HG03060 (cell line): ENCODE measurements around the gene SPATA16.
"Not testable (repeated sequence)": the region's sequence is repeated elsewhere in the genome, so short reads cannot be mapped to it uniquely, and the experiment has no call there.

Source experiments
- ATAC-seq: cut with Tn5 transposase; IDR thresholded peaks from one replicate; pipeline ENCODE4 v1.9.1; 2021; ENCODE audit warnings: low read depth, moderate number of reproducible peaks; ENCODE audit not compliant: unreplicated experiment

The SPATA16 gene, protein sequence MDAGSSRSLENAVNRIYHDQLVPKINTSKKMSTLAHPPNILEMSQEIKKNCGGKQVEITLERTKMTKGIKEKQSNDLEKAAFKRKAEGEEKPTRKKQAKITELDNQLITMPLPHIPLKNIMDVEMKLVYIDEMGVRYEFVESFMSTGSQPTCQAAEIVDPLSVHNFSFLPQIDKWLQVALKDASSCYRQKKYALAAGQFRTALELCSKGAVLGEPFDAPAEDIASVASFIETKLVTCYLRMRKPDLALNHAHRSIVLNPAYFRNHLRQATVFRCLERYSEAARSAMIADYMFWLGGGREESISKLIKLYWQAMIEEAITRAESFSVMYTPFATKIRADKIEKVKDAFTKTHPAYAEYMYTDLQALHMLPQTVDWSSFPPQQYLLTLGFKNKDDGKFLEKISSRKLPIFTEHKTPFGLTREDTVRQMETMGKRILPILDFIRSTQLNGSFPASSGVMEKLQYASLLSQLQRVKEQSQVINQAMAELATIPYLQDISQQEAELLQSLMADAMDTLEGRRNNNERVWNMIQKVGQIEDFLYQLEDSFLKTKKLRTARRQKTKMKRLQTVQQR

GRCh38 chr3:173140986-173141385 lies at the start of gene SPATA16:
SPATA16 (minus strand) TSS chr3:173141235; CDS start chr3:173117731, 23,504 bp downstream.
- no peak for ATAC-seq

GRCh38 chr3:173183022-173183421 lies 42.0 kb upstream of the SPATA16 start:
- not testable (repeated sequence) for ATAC-seq

- no peak for ATAC-seq
Measured at GRCh38 chr3:173173652-173174051, 32.6 kb upstream of the SPATA16 start.

DNA sequence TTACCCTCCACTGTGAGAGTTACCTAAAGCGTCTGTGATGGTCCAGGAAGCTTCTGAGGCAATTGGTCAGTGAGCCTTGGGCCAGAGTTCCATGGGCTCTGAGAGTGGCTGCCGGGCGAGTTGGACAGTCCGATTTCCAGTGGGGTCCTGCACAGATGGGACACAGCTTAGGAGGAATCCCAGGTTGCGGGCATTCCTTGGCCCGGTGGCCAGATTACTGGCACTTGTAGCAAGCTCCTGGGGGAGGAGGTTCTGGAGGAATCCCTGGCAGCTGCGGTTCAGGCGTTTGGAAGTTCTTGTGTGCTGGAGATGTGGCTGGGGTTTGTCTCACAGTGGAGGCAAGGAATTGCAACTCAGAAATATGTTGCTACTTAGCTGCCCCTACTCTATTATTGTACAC lies 18.1 kb upstream of the SPATA16 start:
- ATAC-seq = not testable (repeated sequence)

- not testable (repeated sequence) for ATAC-seq
Measured at GRCh38 chr3:173156533-173156932, 15.5 kb upstream of the SPATA16 start.

DNA sequence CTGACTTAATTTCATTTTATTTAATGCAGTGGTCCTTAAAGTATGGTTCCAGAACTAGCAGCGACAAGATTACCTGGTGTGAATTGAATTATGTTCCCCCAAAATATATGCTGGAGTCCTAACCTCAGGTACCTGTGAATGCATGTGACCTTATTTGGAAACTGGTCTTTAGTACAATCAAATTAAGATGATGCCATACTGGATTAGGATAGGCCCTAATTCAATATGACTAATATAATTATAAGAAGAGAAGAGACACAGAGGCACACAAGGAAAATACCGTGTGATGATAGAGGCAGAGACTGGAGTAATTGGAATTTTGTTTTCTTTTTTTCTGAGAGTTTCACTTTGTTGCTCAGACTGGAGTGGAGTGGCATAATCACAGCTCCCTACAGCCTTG lies 12.6 kb upstream of the SPATA16 start:
- ATAC-seq = no peak

- ATAC-seq = no peak
Measured at GRCh38 chr3:173139420-173139819, 1.6 kb downstream of the SPATA16 start.

- no peak for ATAC-seq
Measured at GRCh38 chr3:173138026-173138425, 3.0 kb downstream of the SPATA16 start.

GRCh38 chr3:173135059-173135458 lies 6.0 kb downstream of the SPATA16 start:
- ATAC-seq = no peak

- ATAC-seq = no peak
Measured at GRCh38 chr3:173128633-173129032, 12.4 kb downstream of the SPATA16 start.

DNA sequence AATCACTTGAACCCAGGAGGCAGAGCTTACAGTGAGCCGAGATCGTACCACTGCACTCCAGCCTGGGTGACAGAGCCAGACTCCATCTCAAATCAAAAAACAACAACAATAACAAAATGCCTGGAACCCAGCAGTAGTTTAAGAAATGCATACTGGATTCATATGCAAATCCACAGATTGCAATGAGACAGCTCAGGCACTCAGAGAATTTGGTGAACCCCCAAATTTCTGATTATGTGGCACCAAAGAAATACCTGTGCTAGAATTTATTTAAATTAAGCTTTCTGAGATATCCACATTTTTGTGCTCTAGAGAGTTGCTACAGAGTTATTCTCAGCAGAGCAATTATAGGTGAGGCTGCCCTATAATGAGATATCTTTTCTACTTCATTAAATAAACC lies 29.7 kb downstream of the SPATA16 start:
- no peak for ATAC-seq

- no peak for ATAC-seq
Measured at GRCh38 chr3:173109143-173109542, 31.9 kb downstream of the SPATA16 start.

- no peak for ATAC-seq
Measured at GRCh38 chr3:173103469-173103868, 37.6 kb downstream of the SPATA16 start.

DNA sequence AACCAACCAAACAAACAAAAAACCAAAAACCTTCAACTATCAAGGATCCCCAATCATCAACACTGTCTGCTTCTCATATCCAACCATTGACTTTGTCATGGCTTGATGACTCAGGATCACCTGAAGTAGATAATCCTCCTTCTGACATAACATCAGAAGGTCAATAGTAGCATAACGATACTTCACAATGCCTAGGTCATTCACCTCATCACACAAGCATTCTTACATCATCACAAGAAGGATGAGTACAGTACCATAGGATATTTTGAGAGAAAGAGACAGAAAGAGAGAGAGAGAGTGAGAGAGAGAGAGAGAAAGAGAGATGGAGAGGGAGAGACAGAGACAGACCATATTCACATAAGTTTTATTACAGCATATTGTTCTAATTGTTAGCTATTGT lies 42.1 kb downstream of the SPATA16 start:
- ATAC-seq = no peak

DNA sequence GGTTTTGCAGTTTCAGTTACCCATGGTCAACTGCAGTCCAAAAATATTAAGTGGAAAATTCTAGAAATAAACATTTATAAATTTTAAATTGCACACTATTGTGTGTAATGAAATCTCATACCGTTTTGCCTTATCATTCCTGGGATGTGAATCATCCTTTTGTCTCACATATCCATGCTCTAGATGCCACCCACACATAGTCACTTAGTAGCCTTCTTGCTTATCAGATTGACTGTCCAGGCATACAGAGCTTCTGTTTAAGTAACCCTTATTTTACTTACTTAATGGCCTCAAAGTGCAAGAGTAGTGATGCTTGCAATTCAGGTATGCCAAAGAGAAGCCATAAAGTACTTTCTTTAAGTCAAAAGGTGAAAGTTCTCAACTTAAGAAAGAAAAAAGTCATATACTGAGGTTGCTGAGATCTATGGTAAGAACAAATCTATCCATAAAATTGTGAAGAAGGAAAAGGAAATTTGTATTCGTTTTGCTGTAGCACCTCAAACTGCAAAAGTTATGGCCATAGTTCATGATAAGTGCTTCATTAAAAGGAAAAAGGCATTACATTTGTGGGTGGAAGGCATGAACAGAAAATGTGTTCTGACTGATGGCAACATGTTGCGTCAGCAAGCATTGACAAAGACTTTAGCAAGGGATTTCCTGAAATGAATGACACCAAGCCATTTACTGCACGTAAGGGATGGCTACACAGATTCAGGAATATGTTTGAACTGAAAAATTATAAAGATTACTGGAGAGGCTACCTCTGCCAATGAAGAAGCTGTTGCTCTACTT lies 43.8 kb downstream of the SPATA16 start:
- ATAC-seq = no peak

GRCh38 chr3:173096140-173096539 lies 44.9 kb downstream of the SPATA16 start:
- ATAC-seq = no peak

- ATAC-seq = no peak
Measured at GRCh38 chr3:173092038-173092437, 49.0 kb downstream of the SPATA16 start.

- ATAC-seq = no peak
Measured at GRCh38 chr3:173090492-173090891, 50.5 kb downstream of the SPATA16 start.

- no peak for ATAC-seq
Measured at GRCh38 chr3:173089283-173089682, 51.8 kb downstream of the SPATA16 start.

- no peak for ATAC-seq
Measured at GRCh38 chr3:173078525-173078924, 62.5 kb downstream of the SPATA16 start.
